Activated CD4-positive, CD25-positive, alpha-beta regulatory T cell (primary cell): ENCODE results near the gene TOR1AIP2.
A peak's percentile ranks its signal among the peaks of the same experiment; 100 is the strongest.
"Not testable (repeated sequence)": the region's sequence is repeated elsewhere in the genome, so short reads cannot be mapped to it uniquely, and the experiment has no call there.

Source experiments
- DNase-seq, 4 experiments: peaks; one replicate each; lab custom pipeline; 2025; lab: John Stamatoyannopoulos, UW

The TOR1AIP2 gene

DNA sequence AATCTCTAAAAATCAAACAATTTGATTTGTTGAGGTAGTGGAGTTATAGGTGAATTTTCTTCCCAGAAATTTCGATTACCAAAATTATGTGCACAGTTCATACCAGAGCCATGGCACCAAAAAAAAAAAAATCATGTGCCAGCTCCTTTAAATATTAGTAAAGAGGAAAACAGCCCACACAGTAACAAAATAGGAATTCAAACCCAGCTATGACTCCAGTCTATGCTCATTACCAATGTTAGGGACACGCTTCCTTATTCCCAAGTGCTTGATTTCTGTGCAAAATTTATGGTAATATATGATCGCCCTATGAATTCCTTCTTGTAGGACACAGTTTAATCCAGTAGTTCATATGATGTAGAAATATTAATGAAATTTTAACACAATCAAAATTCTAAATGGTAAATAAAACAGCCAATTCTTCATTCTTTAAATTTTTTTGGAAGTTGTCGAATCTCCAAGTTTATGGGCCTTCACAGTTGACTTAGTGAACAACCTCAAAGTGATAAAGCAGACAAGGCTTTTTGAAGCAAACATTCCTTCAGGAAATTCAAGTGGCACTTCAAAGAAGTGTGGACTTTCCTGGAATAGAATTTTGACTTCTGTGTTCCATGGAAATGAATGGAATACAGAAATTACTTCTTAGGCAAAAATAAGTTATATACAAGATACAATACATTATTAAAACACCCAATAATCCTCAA, 1.9 kb downstream of the TOR1AIP2 start:
- no peak for DNase-seq

- DNase-seq, result no peak
Measured at GRCh38 chr1:179873438-179873851, 4.2 kb downstream of the TOR1AIP2 start.

DNA sequence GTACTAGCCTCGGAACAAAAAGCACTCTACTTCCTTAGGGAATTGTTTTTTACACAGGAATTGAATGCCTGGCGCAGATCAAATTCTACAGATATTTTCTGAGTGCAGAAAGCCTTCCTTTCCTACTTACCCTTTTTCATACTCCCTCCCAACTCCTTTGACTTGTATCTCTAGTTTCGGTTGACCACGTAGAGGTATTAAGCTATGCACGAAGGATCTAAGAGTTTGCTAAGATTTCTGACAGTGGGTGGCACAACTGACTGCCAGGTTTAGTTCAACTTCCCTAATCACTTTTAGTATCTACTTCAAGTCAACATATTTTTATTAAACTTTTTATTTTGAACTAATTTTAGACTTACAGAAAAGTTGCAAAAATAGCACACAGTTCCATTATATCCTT, 5.0 kb downstream of the TOR1AIP2 start:
- no peak for DNase-seq

DNA sequence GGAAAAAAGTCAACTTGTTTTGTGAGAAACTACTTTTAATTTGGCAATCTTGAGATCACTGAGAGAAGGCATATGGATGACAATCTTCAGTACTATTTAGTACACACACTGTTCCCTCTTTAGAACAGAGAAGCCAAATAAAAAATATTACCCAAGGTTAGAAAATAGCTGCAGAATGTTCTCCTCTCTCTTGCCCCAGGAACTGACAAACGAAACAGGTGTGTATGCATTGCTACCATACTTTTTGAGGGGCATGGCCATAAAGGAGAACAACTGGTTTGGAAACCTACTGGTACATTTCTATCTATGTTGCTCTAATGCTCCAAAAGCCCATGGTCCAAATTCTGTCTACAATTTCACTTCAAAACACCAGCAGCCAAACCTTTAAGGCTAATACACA, 5.7 kb downstream of the TOR1AIP2 start:
- no peak for DNase-seq

DNA sequence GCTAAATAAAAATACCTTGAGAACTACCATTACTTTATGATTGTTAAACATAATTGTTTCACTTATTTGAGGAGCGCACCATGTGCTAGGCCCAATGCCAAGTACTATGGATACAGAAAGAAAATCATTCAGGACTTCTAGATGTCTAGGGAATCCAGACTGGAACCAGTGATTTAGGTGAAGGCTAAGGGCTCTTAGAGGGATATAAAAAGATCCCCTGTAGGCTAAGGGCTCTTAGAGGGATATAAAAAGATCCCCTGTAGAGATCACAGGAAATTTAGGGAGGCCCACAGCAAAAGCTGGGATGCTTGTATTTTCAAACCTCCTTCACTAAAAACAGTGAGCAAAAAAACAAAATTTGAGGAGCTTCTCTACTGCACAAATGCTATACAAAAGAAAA, 6.7 kb downstream of the TOR1AIP2 start:
- no peak for DNase-seq

DNA sequence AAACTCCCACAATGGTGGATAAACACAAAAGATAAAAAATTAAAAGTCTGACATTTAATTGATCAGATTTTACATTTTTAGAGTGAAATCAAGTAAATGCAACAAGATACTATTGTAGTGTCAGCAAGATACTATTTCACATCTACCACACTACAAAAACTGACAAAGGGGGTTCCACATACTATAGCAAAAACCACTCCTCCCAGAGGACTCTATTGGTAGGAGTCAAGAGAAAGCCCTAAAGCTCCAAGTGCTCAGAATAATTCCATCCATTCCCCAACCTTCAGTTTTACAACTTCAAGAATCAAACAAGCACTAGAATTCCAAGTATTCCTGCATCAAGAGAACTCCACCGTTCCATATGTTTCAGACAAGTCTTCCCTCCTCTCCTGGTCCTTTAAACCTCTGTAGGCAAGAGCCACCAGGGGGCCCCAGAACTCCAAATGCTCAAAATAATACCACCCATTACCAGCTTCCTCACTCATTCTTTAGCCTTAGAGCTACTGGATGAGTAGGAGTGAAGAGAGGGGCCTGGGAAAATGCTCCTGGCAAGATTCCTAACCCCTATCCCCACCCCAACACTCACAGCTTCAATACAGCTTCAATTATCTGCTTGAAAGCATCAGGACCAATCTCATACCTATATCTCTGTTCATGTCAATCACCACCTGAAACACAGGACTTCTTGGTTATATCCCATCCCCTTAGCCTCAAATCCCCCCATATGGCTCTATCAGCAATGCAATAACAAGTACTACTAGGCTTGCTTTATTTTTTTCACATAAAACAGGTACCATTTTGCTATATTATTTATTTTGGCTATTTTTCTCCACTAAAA, 9.9 kb downstream of the TOR1AIP2 start:
- peak; percentile 3 to 27 (median 13) for DNase-seq

- no peak for DNase-seq
Measured at GRCh38 chr1:179866616-179867015, 11.0 kb downstream of the TOR1AIP2 start.

- no peak for DNase-seq
Measured at GRCh38 chr1:179865377-179865776, 12.2 kb downstream of the TOR1AIP2 start.

DNA sequence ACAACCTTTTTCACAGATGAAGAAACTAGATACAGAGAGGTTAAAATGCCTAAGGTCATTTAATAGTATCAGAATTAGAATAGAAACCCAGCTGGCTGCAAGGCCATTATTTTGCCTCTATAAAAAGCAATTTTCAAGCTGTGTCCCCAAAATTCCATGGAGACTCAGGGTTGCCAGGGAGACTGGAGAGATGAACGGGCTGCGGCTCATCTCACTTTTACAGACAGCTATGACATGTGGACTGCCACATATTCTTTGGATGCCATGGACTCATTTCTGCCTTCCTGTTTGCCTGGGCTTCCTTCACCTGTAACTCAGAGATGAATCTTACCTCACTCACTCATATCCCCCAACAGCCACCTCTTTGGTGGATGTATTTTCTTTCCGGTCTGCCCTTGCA, 17.0 kb downstream of the TOR1AIP2 start:
- DNase-seq, result no peak

DNA sequence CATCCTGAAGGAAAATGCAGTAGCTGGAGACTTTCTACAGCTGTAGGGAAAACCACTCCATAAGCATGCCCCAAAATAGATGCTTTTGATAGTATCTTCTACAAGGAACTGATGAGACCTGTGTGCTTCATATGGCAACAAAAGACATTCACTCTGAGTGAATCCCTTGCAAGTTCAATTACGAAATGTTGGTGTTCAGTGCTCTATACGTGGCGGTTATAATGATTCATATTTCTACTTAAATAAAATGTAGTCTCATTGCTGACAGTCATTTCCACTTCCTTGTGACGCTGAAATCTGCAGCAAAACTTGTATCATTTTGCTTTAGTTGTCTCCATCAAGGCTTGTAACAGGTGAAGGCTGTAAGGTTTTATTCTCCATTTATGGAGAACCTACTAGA, 20.6 kb downstream of the TOR1AIP2 start:
- no peak for DNase-seq

DNA sequence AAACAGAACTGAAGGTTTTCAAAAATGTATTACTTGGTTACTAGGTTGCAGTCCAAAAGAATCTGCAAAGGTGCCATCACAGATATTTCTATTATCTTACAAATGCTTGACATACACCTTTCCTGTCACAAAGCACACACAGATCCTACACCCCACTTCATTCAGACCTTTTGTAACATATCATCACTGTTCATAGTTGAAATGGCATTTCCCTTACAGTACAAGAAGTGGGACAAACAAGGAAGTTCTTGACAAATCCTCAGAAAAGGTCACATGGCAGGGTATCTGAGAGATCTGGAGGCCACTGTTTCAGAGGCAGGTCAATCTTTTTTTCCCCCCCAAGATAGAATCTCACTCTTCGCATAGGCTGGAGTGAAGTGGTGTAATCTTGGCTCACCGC, 21.3 kb downstream of the TOR1AIP2 start:
- DNase-seq, result no peak

DNA sequence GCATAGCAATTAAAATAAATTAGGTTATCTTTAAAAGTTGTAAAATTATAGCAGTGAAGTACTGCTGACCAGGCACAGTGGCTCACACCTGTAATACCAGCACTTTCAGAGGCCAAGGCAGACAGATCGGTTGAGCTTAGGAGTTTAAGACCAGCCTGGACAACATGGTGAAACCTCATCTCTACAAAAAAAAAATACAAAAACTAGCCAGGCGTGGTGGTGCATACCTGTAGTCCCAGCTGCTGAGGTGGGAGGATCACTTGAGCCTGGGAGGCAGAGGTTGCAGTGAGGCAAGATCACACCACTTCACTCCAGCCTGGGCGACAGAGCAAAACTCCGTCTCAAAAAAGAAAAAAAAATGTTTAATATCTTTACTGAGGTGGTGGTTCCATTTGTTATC, 21.8 kb downstream of the TOR1AIP2 start:
- DNase-seq, result not testable (repeated sequence)

DNA sequence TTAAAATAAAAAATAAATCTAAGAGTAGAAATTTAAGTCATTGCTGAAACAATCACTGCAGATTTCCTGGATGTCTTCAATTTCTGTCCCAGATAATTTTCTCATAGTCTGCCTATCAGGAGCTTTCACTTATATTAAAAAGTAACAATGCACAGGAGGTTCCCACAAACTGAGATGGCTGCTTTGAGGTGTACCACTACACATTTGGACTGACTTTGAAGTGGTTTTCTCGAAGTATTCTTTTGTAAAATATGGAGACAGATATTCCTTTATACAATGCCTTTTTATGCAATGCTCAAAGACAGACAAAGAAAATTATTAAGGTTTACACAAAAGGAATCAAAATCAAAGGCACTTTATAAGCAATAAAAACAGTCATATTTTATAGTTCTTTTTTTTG, 24.5 kb downstream of the TOR1AIP2 start:
- no peak for DNase-seq

- no peak for DNase-seq
Measured at GRCh38 chr1:179848233-179848632, 29.4 kb downstream of the TOR1AIP2 start.

- DNase-seq, result no peak
Measured at GRCh38 chr1:179840107-179840506, 37.5 kb downstream of the TOR1AIP2 start.

DNA sequence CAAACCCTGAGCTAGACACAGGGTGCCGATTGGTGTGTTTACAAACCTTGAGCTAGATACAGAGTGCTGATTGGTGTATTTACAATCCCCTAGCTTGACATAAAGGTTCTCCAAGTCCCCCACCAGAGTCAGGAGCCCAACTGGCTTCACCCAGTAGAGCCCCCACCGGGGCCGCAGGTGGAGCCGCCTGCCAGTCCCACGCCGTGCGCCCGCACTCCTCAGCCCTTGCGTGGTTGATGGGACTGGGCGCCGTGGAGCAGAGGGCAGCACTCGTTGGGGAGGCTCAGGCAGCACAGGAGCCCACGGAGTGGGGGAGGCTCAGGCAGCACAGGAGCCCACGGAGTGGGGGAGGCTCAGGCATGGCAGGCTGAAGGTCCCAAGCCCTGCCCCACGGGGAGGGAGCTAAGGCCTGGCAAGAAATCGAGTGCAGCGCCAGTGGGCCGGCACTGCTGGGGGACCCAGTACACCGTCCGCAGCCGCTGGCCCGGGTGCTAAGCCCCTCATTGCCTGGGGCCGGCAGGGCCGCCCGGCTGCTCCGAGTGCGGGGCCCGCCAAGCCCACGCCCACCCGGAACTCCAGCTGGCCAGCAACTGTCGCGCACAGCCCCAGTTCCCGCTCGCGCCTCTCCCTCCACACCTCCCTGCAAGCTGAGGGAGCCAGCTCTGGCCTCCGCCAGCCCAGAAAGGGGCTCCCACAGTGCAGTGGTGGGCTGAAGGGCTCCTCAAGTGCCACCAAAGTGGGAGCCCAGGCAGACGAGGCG, 40.7 kb downstream of the TOR1AIP2 start:
- not testable (repeated sequence) for DNase-seq

DNA sequence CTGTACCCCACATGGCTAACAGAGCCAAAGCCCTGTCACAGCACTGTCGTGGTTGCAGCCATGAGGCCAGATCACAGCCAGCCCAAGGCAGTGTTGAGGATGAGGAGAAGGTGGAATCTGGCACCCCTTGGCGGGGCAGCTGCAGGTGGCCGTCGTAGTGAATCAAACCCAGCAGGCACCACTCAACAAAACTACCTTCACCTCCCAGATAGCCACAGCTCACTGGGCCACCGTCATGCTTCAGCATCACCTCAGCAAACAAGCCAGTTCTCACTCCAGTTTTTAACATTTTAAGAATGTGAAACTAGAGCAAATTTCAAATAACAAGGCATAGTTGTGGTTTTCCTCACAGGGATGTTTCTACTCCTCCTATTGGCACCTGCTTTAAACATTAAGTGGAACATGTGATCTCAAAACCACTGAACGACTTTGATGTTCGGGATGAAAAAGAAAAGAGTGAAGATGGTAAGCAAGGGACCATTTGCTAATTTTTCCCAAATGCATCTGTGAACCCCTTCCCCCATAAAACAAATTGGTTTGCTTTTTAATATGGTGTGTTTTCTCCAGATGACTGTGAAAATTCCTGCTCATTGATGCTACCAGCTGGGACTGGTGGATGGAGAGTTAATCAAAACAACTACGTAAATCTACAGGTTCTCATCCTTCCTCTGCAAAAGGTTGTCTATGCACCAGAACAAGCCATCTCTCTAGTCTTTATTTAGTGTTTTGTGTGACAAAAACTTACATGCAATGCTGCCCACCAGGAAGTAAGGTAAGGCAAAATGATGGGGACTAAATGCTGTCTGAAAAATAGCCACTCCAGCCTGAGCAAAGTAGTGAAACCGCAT, 45.5 kb downstream of the TOR1AIP2 start:
- no peak for DNase-seq

- no peak for DNase-seq
Measured at GRCh38 chr1:179831225-179831624, 46.4 kb downstream of the TOR1AIP2 start.

- DNase-seq, result no peak
Measured at GRCh38 chr1:179828554-179829110, 49.0 kb downstream of the TOR1AIP2 start.

GRCh38 chr1:179826626-179827280, 50.9 kb downstream of the TOR1AIP2 start:
- no peak for DNase-seq
